GM13977 (cell line): Measurements from ENCODE around the gene MAP1S.

ENCODE experiments used
- DNase-seq: peaks from one replicate; pipeline ENCODE4 v3.0.0; 2012; ENCODE audit warnings: low spot score
- in situ Hi-C: fragments of 300-500 bp; cut with MboI; formaldehyde crosslinking; loops from one replicate; pipeline ENCODE4 v1.12.0; 2022; ENCODE audit warnings: low sequenced_read_pairs, low pct_unique_long_range_greater_than_20kb, mixed read lengths, inconsistent platforms; ENCODE audit not compliant: unreplicated experiment
- TF ChIP-seq, protein P1 (sequence below): IDR thresholded peaks from 2 replicates; pipeline ENCODE4 v1.5.1; 2012; ENCODE audit warnings: mild to moderate bottlenecking, control low read depth; ENCODE audit not compliant: insufficient read depth; ENCODE audit errors: extremely low read depth, missing control alignments

Gene MAP1S

DNA sequence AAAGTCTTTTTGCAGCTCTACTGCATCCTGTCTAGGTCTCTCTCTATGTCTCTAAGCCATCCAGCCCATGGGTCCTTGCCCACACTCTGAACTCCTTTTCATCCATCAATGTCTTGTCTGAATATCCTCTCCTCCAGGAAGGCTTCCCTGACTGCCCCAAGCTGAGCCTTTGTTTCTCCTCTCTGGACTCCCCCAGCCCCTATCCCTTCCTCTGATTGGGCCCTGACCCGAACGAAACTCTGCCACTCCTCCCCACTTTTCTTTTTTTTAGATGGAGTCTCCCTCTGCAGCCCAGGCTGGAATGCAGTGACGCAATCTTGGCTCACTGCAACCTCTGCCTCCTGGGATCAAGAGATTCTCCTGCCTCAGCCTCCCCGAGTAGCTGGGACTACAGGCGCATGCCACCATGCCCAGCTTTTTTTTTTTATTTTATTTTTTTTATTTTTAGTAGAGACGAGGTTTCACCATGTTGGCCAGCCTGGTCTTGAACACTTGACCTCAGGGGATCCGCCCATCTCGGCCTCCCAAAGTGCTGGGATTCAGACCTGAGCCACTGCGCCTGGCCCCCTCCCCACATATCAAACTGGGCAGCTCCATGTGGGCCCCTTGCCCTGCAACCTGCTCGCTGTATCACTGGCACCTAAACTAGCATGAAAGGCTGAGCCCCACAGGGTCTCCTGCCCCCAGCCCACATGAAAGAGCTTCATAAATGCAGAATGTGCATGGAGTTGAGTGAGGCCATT lies 30.3 kb upstream of the MAP1S start:
- TF ChIP-seq, protein P1, sequence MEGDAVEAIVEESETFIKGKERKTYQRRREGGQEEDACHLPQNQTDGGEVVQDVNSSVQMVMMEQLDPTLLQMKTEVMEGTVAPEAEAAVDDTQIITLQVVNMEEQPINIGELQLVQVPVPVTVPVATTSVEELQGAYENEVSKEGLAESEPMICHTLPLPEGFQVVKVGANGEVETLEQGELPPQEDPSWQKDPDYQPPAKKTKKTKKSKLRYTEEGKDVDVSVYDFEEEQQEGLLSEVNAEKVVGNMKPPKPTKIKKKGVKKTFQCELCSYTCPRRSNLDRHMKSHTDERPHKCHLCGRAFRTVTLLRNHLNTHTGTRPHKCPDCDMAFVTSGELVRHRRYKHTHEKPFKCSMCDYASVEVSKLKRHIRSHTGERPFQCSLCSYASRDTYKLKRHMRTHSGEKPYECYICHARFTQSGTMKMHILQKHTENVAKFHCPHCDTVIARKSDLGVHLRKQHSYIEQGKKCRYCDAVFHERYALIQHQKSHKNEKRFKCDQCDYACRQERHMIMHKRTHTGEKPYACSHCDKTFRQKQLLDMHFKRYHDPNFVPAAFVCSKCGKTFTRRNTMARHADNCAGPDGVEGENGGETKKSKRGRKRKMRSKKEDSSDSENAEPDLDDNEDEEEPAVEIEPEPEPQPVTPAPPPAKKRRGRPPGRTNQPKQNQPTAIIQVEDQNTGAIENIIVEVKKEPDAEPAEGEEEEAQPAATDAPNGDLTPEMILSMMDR: no peak
- no peak for DNase-seq
- in situ Hi-C loops: no loop called here

- in situ Hi-C loops: loop anchor here (10.0 kb wide), 1 partner anchor 162 kb away; the partner anchor contains the start of gene RPL18A
- DNase-seq: no peak
- TF ChIP-seq, protein P1: no peak
These were observed 26.7 kb upstream of the MAP1S start for GRCh38 chr19:17692566-17692965.

DNA sequence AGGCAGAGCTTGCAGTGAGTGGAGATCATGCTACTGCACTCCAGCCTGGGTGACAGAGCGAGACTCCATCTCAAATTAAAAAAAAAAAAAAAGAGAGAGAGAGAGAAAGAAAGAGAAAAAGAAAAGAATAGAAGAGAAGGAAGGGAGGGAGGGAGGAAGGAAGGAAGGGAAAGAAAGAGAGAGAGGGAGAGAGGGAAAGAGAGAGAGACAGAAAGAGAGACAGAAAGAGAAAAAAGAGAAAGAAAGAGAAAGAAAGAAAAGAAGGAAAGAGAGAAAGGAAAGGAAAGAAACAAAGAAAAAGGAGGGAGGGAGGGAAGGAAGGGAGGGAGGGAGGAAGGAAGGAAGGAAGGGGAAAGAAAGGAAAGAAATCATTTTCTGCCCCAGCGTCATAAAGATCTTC lies 24.1 kb upstream of the MAP1S start:
- TF ChIP-seq, protein P1: no peak
- in situ Hi-C loops: loop anchor here (10.0 kb wide), 1 partner anchor 160 kb away; the partner anchor contains the start of gene RPL18A
- no peak for DNase-seq

DNA sequence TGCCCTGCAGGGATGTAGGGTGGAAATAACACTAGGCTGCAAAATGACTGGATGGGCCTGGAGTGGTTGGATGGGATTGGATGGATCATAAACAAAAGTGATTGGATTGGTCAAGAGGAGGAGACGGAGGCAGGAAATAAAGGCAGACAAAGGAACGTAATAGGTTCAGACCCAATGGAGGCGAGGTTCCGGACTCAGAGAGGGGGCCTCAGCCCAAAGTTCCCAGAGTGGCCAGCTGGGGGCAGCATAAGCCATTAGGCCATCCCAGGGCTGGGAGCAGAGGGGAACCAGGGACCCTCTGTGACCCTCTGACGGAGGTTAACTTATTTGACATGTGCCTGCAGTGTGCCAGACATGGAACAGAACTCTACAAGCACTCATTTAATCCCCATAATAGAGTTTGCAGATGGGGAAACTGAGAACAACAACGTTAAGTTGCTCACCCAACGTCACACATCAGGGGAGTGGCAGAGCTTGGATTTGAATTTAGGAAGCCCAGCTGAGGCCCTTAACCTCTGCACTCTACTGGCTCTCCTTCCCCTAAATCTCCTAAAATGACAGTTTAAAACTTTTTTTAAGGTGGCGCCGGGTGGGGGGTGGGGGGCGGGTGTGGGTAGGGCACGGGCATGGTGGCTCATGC lies 15.3 kb upstream of the MAP1S start:
- TF ChIP-seq, protein P1: peak; percentile 88
- peak; percentile 78 for DNase-seq
- in situ Hi-C loops: no loop called here

DNA sequence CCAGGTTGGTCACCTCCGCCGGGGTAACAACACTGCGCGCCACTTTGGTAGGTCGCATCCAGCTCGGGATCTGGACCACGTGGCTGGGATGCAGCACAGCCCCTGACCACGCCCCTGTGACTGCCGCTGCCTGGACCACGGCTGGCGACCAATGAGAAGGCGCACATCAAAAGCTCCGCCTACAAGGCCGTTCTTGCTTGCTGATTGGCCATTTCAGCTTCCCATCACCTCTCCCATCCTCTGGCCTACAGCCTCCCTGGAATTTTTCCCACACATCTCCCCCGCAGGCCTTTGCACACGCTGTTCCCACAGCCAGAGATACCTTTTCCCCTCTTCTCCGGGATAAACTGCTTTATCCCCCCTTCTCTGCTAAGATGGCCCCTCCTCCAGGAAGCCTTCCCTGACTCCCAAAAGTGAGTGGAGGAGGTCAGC lies 12.5 kb upstream of the MAP1S start:
- in situ Hi-C loops: no loop called here
- TF ChIP-seq, protein P1: no peak
- DNase-seq: no peak

GRCh38 chr19:17711851-17712250 lies 7.4 kb upstream of the MAP1S start:
- in situ Hi-C loops: loop anchor here (10.0 kb wide), 1 partner anchor 63 kb away; no protein-coding TSS in a partner anchor
- DNase-seq: no peak
- TF ChIP-seq, protein P1: no peak
